Osteocyte (in vitro differentiated cells): Measurements from ENCODE around the gene TMEM151B. TPM values are rescaled to one million over a fixed set of nuclear protein-coding genes. Genes with fewer than 3 reads are reported as not detected.

Experiments
- DNase-seq: peaks from one replicate; pipeline ENCODE4 v3.0.0; 2021; ENCODE audit warnings: mixed read lengths; ENCODE audit not compliant: unreplicated experiment; ENCODE audit errors: extremely low spot score
- H3K27ac Mint-ChIP-seq: one replicate; pipeline ENCODE4 v1.8.0; 2021; ENCODE audit warnings: mild to moderate bottlenecking, mixed read lengths; ENCODE audit not compliant: unreplicated experiment
- H3K27me3 Mint-ChIP-seq: one replicate; pipeline ENCODE4 v1.8.0; 2021; ENCODE audit warnings: mixed read lengths; ENCODE audit not compliant: unreplicated experiment
- H3K36me3 Mint-ChIP-seq: one replicate; pipeline ENCODE4 v1.8.0; 2021; ENCODE audit warnings: mixed read lengths; ENCODE audit not compliant: unreplicated experiment
- H3K4me1 Mint-ChIP-seq: one replicate; pipeline ENCODE4 v1.8.0; 2021; ENCODE audit warnings: mixed read lengths; ENCODE audit not compliant: unreplicated experiment
- H3K4me3 Mint-ChIP-seq: one replicate; pipeline ENCODE4 v1.8.0; 2021; ENCODE audit warnings: mild to moderate bottlenecking, moderate library complexity, mixed read lengths; ENCODE audit not compliant: unreplicated experiment
- H3K9me3 Mint-ChIP-seq: one replicate; pipeline ENCODE4 v1.8.0; 2021; ENCODE audit warnings: mixed read lengths; ENCODE audit not compliant: unreplicated experiment
- CTCF ChIP-seq: fragments of 200-600 bp; sonication (generic); IDR thresholded peaks from 2 replicates; pipeline ENCODE4 v1.5.0; 2021; ENCODE audit warnings: antibody characterized with exemption, mild to moderate bottlenecking, moderate library complexity
- total RNA-seq: library from RNA; stranded (reverse); gene quantifications from 2 replicates; pipeline ENCODE4 v1.2.1, GENCODE V29; 2021

TMEM151B gene
- total RNA-seq, 1 donor from 2014 or later = not detected

- H3K4me3 Mint-ChIP-seq = peak overlapping the region; percentile 90
- H3K9me3 Mint-ChIP-seq = no peaks in the 10 kb centered on the region
- H3K4me1 Mint-ChIP-seq = peaks cover 30% of the 10 kb centered on the region
- peaks cover 3% of the 10 kb centered on the region for H3K36me3 Mint-ChIP-seq
- no peak for DNase-seq
- peak overlapping the region; percentile 51 for H3K27ac Mint-ChIP-seq
- H3K27me3 Mint-ChIP-seq = peaks cover 18% of the 10 kb centered on the region
- TF ChIP-seq CTCF = no peak
Measured at GRCh38 chr6:44265722-44266233, 4.5 kb upstream of the TMEM151B start.

GRCh38 chr6:44266347-44266746 is 3.9 kb upstream of the TMEM151B start:
- Mint-ChIP-seq H3K36me3 (no peaks in the 10 kb centered on the region), H3K4me1 (peaks cover 30% of the 10 kb centered on the region), H3K4me3 (no peak overlapping the region), H3K27me3 (peaks cover 22% of the 10 kb centered on the region), H3K27ac (no peak overlapping the region), H3K9me3 (no peaks in the 10 kb centered on the region)
- no peak for DNase-seq
- TF ChIP-seq CTCF = no peak

GRCh38 chr6:44267252-44267651 is 3.0 kb upstream of the TMEM151B start:
- Mint-ChIP-seq H3K9me3 (no peaks in the 10 kb centered on the region), H3K4me3 (no peak overlapping the region), H3K36me3 (no peaks in the 10 kb centered on the region), H3K27me3 (peaks cover 29% of the 10 kb centered on the region), H3K4me1 (peaks cover 30% of the 10 kb centered on the region), H3K27ac (no peak overlapping the region)
- no peak for DNase-seq
- no peak for TF ChIP-seq CTCF

GRCh38 chr6:44268095-44268628 is 2.1 kb upstream of the TMEM151B start:
- H3K27me3 Mint-ChIP-seq = peaks cover 37% of the 10 kb centered on the region
- H3K27ac Mint-ChIP-seq = no peak overlapping the region
- H3K4me3 Mint-ChIP-seq = no peak overlapping the region

More at GRCh38 chr6:44268095-44268628, 2.1 kb upstream of the TMEM151B start:
- H3K36me3 Mint-ChIP-seq = no peaks in the 10 kb centered on the region
- peaks cover 21% of the 10 kb centered on the region for H3K4me1 Mint-ChIP-seq
- peak; percentile 94 for TF ChIP-seq CTCF
- H3K9me3 Mint-ChIP-seq = no peaks in the 10 kb centered on the region
- DNase-seq = no peak
